NCI-H1436 (cell line): ENCODE results near the gene MCC.
"Not testable (repeated sequence)": the region's sequence is repeated elsewhere in the genome, so short reads cannot be mapped to it uniquely, and the experiment has no call there.

Source experiments
- DNase-seq: peaks from one replicate; lab custom pipeline; 2025; lab: John Stamatoyannopoulos, UW

The MCC gene

DNA sequence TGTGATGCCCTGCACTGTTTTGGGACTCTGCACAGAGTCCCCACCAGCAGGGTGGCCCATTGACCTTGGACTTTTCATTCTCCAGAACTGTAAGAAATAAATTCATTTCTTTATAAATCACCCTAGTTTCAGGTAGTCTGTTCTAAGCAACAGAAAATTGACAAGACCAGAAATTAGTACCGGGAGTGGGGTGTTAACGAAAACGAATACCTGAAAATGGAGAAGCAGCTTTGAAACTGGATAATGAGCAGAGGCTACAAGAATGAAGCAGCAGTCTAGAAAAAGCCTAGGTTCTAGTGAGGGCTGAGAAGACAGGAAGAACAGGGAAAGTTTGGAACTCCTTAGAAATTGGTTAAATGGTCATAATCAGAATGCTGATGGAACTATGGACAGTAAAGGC, 2.1 kb upstream of the MCC start:
- no peak for DNase-seq

DNA sequence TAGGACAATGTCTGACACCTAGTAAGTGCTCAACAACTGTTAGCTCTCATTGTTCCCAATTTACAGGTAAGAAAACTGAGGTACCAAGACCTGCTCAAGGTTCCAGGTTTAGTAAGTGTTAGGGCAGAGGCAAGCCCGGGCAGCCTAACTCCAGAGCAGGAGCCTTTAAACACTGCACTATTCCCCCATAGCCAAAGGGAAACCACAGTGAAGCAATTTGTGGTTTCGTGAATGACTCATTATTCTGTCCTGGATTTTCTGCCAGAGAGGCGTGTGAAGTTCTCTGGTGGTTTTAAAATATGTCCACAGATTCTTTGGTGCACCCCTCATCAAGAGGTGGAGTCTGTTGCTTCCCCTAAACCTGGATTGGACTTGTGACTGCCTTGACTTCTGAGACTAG, 1.0 kb upstream of the MCC start:
- no peak for DNase-seq

DNA sequence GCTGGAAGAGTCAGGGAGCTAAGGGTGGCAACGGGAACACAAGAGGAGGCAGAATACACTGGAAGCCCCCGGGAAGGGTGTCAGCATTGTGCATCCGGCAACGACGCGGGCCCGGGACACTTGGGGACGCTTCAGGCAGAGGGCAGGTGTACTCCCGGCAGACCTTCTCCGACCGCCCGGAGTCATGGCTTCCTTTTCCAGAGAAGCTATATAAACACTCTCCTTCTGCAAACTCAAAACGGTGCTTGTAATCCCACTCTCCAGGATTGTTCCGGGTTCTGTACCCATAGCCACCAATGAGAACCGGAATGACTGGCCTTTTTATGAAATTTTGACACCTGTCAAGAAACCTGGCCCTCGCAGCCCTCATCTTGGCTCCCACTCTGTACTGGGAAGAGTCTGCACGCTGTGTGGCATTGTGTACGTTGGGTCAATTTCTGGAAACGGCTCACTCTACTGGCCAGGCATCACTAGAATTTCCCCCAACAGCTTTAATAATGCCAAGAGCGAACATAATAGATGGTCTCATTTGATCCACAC, 462 bp upstream of the MCC start:
- no peak for DNase-seq

DNA sequence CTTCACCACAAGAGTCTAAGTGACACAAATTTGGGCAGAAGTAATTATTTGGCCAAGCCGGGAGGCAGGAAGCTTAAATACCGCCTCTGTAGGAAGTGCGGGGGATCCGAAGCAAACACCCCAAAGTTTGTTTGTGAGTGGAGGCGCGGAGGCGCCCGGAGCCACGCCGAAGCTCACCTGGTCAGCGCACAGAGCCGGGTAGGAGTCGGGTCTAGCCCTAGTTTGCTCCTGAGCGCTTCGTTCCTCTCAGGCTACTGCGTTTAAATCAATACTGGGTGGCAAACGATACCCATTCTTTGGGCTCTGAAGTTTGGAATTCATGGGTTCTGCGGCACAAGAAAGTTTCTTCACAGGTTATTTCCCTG, 855 bp downstream of the MCC start:
- DNase-seq: no peak

DNA sequence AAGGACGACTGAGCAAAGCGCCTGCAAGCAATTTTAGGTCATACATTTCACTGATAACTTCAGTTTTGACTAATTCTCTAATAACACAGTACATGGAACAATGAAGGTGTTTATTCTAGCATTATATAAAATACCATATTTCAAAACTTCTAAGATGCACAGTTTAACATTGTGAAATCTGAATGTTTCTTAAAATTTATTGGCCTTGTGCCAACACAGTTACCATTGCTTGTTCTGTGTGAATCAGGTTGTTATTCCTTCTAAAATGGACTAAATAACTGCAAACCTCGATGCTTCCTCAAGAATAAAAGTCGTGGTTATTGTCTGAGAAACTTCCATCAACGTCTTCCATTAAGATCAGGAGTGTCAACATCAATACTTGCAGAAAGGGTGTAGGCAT, 8.0 kb downstream of the MCC start:
- no peak for DNase-seq

DNA sequence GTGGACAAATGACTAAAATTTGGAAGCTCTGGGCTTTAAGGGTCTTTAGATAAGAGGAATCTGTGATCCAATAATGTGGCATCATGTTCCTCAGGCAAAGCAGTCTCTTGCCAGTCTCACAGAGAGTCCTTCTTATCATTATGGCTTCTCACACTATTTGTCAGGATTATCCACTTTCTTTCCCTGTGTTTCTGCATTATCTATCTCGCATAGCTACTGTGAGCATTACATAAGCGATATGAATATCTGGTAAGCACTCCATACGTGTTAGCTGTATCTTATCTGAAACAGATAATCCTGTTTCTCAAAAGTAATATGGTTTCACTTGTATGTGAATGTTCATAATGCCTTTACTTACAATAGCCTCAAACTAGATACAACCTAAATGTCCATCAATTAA, 9.6 kb downstream of the MCC start:
- DNase-seq: no peak

DNA sequence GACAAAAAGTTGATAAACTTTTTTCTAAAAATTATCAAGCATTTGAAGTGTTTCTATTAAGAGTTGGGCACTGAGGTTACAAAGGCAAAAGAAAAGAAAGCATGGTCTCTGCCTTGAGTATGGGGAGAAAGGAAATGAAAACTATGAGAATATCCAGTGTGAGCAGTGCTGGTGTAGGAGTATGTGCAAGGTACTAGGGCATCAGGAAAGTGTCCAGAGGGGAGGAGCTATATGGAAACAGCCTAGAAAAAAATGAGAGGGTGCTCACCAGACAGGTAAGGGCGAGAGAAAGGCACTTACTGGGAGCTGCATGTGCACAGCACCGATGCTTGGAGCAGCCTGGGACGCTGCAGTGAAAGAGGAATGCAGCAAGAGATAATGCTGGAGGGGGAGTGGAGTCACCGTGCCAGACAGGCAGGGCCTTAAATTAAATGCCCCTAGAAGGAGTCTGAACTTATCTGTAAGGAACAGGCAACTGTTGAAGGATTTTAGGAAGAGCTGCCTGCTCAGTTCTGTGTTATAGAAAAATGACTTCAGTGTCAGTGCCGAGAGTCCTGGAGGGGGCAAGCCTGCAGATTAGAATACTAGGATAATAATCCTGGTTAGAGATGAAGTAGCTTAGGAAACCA, 14.0 kb downstream of the MCC start:
- no peak for DNase-seq

DNA sequence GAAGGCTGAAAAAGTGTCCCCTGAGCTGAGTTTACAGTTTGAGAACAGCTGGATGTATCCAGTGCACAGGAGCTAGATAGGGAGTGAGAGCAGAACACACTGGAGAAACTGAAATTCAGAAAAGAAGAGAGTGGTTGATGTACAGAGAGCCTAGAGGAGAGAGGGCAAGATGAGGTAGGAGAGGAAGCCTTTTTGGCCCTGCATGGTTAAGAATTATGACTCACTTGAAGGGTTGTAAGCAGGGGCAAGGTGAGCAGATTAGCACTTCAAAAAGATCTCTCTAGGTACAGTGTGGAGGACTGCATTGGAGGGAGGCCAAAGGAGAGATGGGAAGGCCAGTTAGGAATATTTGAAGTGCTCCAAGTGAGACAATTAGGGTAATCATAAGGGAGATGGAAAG, 25.2 kb downstream of the MCC start:
- no peak for DNase-seq

DNA sequence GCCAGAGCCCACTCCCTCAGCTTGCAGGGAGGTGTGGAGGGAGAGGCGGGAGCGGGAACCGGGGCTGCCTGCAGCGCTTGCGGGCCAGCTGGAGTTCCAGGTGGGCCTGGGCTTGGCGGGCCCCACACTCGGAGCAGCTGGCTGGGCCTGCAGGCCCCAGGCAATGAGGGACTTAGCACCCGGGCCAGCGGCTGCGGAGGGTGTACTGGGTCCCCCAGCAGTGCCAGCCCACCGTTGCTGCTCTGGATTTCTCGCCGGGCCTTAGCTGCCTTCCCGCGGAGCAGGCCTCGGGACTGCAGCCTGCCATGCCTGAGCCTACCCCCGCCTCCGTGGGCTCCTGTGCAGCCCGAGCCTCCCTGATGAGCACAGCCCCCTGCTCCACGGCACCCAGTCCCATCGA, 31.1 kb downstream of the MCC start:
- not testable (repeated sequence) for DNase-seq

DNA sequence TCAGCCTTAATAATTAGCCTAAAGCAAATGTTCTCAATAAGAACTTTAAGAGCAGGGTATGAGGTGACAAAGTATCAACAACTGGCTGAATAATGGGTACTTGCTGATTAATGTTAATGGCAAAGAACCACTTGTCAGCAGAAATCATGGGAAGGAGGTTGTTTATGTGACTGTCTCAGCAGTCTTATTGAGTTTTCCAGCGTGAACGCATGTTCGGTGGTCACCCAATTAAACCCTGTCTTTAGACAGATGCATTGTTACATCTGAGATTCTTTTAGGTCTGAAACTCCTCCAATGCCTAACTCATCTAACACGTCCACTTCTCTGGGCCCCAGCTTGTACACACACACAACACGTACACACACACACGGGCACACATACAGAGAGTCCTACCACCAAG, 35.3 kb downstream of the MCC start:
- DNase-seq: no peak

DNA sequence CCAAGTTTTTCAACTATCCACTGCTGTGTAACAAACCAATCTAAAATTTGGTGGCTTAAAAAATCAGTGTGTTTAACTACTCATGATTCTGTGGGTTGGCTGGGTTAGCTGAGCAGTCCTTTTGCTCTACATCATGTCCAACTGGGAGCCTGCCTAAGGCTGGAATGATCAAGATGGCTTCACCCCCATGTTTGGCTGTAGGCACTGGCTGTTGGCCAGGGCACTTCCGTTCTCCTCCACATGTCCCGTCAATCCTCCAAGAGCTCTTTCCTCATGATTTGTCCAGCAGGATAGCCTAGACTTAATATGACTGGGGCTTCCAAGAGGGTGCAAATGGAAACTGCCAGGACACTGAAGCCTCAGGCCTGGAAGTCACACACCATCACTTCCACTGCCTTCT, 36.5 kb downstream of the MCC start:
- no peak for DNase-seq

DNA sequence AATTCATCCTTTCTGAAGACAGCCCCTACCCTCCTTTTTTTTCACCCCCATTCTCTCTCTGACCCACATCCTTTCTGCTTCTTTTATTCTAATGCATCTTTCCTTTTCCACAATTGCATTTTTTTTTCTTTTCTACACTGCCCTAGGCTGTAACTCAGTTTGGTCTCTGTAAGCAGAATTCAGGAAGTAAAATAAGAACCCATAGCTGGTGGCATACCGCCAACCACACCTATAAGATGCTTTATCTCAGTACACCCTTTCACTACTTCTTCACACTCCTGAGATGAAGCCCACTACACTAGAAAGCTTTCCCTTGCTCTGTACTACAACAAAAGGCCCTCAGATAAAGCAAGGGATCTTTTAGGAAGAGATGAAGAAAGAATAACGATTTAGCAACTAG, 37.3 kb downstream of the MCC start:
- no peak for DNase-seq

DNA sequence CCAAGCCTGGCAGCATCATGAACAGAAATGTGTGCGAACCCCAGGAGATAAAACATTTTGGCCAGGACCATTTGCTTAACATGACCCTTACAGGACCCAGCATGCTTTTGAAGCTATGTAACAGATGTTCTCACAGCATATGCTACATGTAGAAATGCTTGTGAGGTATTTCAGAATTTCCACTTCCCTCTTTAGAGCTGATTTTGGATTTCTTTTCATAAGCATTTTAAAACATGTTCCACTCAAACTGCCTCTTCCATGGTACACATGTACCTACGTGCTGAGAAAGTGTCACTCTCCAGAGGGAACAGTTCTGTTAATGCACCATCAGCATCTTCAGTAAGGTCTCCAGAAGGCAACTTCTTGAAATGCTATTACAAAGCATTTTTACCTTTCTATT, 37.8 kb downstream of the MCC start:
- no peak for DNase-seq

DNA sequence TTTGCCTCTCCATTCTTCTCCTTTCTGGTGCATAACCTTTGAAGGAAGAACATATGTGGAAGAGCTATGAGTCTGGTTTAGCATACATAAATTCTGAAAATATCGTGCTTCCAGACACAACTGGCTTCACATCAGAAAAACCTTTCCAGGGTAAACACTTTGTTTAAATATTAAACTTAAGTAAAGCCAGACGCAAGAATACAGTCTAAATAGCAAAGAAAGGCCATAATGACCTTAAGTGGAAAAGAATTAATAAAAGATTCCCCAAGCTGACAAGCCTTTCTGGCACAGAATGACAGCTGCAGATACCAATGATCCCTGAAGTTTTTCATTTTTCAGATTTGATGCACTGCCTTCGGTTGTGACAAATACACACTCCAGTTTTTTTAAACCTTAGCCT, 40.0 kb downstream of the MCC start:
- no peak for DNase-seq

DNA sequence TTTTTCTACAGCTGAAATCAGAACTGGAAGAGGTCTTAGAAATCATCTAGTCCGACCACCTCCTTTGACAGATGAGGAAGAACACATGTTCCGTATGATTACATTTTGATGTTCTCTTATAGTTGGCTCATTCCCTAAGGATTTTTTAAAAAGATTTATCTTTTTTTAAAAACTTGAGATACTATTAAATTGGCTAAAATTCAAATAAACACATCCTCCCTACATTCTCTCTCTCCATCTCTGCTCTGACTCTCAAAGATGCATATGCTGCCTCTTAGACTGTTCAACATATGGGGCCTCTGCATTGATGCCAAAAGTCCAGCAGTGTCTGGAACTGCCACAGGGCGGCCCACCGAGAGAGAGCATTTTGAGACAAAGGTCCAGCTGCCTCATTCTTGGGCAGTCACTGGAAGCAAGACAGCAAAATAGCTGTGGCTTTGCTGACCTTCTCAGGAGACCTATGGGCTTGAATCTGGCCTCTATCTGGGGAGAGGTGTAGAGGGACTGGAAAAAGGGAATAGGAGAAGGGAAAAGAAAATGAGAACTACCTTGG, 40.7 kb downstream of the MCC start:
- DNase-seq: no peak

DNA sequence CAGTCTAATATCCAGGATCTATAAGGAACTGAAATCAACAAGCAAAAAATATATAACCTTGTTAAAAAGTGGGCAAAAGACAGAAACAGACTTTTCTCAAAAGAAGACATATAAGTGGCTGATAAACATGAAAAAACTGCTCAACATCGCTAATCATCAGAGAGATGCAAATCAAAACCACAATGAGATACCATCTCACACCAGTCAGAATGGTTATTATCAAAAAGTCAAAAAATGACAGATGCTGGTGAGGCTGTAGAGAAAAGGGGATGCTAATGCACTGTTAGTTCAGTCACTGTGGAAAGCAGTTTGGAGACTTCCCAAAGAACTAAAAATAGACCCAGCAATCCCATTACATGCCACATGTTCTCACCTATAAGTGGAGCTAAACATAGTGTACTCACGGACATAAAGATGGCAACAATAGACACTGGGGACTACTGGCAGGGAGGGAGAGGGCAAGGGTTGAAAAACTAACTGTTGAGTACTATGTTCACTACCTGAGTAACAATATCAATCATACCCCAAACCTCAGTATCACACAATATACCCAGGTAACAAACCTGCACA, 41.8 kb downstream of the MCC start:
- DNase-seq: no peak

DNA sequence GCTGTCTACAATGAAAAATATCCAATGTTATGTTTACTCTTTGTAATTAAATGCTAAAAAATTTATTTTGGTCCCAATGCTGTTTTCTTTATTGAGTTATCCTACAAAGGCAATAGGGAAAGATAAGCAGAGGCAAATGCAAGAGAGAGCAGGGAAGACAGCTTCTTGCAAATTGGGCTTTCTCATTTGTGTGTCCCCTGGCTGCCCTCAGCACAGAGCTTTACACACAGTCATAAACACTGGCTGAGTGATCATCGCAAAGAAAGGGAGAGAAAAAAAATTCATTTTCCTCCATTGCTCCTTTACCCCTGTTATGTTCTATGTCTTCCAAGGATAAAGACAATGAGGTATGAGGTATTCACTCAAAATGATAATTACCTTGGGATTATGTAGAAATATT, 51.1 kb downstream of the MCC start:
- DNase-seq: no peak

DNA sequence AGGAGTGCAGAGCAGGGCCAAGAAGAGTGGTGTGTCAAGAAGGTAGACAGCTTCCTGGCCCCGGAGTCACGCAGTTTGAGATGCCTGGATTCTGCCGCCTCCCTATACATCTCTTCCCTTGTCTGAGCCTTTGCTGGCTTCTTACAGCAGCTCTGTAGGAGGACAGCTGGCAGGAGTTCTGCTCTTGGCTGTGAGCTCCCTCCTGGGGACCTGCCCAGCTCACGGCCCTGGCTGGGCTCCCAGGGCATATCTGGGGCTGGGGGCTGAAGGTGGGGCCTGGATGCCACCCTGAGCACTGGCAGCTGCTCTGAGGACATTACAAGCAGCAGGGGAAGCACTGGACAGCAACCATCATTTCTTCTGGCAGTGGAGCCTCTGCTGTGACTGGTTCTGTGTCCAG, 52.7 kb downstream of the MCC start:
- DNase-seq: no peak

DNA sequence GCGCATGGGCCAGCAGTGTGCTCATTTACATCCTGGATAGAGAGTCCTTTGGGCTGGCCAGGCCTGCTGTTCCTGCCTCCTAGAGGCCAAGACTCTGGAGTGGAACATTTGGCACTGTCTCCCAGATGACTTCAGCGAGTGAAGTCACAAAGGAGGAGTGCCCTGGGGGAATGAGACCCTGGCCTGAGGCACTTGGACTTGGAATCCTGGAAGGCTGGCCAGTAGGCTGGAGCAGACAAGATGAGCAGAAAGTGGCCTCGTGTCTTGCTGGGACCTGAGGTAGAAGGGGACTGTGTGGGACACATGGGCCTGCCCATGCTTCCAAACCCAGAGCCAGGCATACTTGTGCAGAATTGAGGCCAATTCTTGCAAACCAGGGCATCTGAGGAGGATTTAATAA, 53.4 kb downstream of the MCC start, which contains the start of gene TSSK1B:
Gene TSSK1B (minus strand): TSS at position 101 of the 400 bp plus-strand sequence. CDS start 150 bp downstream, outside the sequence.
- DNase-seq: no peak

DNA sequence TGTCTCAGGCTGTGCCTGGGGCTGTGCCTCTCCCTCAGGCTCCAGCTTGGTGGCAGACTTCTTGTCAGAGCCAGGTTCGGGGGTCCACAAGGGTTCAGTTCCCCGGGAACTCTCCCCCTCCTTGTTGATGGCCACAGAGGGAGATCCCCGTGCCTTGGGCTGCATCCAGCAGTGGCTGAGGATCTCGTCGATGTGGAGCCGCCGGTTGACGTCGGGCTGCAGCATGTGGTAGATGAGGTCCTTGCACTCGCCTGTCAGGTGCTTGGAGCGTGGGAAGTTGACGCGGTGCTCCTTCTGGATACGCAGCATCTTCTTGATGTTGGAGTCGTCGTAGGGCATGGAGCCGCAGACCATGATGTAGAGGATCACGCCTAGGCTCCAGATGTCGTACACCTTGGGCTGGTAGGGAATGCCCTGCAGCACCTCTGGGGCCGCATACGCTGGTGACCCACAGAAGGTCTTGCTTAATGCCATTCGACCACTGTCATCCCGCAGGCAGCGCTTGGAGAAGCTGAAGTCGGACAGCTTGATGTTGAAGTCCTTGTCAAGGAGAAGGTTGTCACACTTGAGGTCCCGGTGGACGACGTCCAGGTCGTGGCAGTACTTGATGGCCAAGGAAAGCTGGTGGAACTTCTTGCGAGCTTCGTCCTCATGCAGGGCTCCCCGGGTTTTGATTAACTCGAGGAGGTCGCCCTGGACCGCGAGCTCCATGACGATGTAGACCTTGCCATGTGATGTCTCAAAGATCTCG, 54.2 kb downstream of the MCC start:
- no peak for DNase-seq

DNA sequence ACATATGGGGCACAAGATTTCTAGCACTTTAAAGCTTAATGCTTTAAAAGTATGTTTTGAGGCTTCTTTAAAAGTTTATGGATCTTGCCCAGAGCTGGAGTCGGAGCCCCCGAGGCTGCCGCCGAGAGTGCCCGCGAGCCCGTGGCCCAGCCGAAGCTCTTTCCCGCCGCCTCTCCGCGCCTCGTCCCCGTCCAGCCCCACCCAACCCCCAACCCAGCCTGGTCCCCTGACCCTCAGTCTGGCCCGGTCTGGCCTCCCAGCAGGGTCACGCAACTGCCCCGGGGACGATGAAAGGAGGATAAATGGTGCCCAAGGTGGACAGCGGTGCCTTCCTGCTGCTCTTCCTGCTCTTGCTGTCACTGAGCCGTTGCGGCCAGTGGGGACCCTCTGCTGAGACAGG, 55.2 kb downstream of the MCC start:
- DNase-seq: no peak

DNA sequence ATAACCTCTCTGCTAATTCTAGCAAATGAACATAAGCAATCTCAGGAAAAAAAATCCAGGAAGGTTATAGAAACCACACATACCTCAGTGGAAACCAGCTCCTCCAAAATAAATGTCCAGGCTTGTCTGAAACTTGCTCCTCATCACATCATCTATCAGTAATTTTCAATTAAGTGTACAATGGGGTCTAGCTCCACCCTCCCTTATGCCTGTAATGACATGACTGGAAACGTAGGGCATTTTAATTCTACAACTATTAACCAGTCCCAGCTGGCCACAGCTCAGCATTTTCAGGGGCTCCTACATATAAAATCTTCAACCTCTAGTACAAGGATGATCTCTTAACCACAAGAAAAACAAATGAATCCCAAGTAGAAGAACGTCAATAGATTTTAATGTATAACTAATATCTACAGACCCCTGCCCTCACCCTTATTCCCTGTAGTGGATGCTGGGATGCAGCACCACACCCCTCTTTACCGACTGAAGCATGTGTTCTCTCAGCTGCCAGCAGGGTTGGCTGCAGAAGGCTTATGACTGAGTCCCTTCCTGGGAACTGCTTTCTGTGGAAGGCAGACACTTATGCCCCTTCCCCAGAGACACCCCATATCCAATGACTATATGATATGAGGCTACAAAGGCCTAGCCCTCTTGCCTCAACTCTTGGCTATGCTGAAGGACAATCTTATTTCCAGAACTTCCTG, 60.2 kb downstream of the MCC start:
- no peak for DNase-seq

DNA sequence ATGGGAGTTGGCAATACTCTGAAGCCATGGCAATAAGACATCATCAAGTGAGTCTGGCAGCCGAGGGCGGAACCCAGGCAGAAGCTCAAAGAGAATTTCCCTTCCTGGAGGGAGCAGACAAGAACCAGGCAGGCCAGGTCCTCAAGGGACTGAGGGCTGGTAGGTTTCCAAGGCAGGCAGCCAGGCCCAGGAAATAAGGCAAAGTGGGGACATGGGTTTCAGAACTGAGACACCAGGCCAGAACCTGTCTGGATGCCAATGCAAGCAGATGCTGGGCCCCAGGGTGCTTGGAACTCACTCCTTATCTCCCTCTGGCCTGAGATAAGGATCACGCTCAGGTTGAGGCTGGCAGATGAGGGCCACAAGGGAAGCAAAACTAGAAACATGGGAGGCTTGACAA, 62.3 kb downstream of the MCC start:
- DNase-seq: no peak
